ENCODE results near the gene F5. TPM values are rescaled to one million over a fixed set of nuclear protein-coding genes. Genes with fewer than 3 reads are reported as not detected.

Gene F5
- total RNA-seq, 1 experiment from 2014 or later, result 0.37 TPM

DNA sequence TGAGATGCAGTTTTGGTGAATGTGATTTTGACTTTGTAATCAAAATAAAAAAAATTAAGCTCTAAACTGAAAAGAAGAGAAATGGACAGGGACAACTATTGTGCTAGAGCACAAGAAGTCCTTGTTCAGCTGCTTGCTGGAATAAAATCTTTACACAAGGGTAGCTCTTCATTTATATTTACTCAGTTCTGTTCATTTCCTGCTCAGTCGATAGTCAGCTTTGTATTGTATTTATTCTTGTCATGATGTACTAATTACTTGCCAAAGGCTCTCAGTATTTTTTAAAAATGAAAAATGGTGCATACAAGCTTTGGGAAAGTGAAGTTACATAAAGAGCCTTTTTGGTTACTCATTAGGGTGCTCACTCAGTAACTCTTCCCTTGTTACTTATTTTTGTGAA lies 17.8 kb downstream of the F5 start:
- RAD21 ChIA-PET (ENCODE audit: low non-redundant PET in 1 of 2, low total read pairs in 2 of 2, uncharacterized antibody in 2 of 2, unreplicated experiment in 2 of 2), result no interaction called here
- no peak for ATAC-seq
- intact Hi-C loops (cut with micrococcal nuclease), result no loop called here

More for the DNA sequence above, 17.8 kb downstream of the F5 start:
- no peak for DNase-seq (ENCODE audit: low read depth, low spot score)
- H3K36me3 ChIP-seq (ENCODE audit: control insufficient read depth in 1 of 2, insufficient read depth in 2 of 2, low read length in 2 of 2), result no peaks in the 10 kb centered on the region
- H4K20me1 ChIP-seq (ENCODE audit: insufficient read depth), result no peaks in the 10 kb centered on the region
- no peak overlapping the region for H3K27ac ChIP-seq (ENCODE audit: low read depth, low read length)
- BruUV-seq (replicated peaks), result no TSS peak
- POLR2A ChIA-PET, result no interaction called here
- TF ChIP-seq ZNF274 (IDR thresholded peaks at IDR 0.05; ENCODE audit: low read depth, low read length), result no peak
- TF ChIP-seq EGR1 (IDR thresholded peaks at IDR 0.05; ENCODE audit: low read depth), result no peak
- TF ChIP-seq, protein P1, sequence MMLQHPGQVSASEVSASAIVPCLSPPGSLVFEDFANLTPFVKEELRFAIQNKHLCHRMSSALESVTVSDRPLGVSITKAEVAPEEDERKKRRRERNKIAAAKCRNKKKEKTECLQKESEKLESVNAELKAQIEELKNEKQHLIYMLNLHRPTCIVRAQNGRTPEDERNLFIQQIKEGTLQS (IDR thresholded peaks at IDR 0.05), result no peak
- no peak for TF ChIP-seq POLR2AphosphoS5 (IDR thresholded peaks at IDR 0.05; ENCODE audit: low read depth, low read length)
- no peak for TF ChIP-seq RAD21 (IDR thresholded peaks at IDR 0.05; ENCODE audit: low read depth)
- no peak for TF ChIP-seq JUND (IDR thresholded peaks at IDR 0.05)
- TF ChIP-seq, protein P2, sequence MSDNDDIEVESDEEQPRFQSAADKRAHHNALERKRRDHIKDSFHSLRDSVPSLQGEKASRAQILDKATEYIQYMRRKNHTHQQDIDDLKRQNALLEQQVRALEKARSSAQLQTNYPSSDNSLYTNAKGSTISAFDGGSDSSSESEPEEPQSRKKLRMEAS (IDR thresholded peaks at IDR 0.05), result no peak
- no peak for TF ChIP-seq TCF7L2 (IDR thresholded peaks at IDR 0.05; ENCODE audit: borderline replicate concordance, extremely low read depth, insufficient read depth, insufficient read length)
- no peak for TF ChIP-seq CBX3 (IDR thresholded peaks at IDR 0.05; ENCODE audit: low read depth)
- TF ChIP-seq ZFX (IDR thresholded peaks at IDR 0.05), result no peak
- TF ChIP-seq, protein P3, sequence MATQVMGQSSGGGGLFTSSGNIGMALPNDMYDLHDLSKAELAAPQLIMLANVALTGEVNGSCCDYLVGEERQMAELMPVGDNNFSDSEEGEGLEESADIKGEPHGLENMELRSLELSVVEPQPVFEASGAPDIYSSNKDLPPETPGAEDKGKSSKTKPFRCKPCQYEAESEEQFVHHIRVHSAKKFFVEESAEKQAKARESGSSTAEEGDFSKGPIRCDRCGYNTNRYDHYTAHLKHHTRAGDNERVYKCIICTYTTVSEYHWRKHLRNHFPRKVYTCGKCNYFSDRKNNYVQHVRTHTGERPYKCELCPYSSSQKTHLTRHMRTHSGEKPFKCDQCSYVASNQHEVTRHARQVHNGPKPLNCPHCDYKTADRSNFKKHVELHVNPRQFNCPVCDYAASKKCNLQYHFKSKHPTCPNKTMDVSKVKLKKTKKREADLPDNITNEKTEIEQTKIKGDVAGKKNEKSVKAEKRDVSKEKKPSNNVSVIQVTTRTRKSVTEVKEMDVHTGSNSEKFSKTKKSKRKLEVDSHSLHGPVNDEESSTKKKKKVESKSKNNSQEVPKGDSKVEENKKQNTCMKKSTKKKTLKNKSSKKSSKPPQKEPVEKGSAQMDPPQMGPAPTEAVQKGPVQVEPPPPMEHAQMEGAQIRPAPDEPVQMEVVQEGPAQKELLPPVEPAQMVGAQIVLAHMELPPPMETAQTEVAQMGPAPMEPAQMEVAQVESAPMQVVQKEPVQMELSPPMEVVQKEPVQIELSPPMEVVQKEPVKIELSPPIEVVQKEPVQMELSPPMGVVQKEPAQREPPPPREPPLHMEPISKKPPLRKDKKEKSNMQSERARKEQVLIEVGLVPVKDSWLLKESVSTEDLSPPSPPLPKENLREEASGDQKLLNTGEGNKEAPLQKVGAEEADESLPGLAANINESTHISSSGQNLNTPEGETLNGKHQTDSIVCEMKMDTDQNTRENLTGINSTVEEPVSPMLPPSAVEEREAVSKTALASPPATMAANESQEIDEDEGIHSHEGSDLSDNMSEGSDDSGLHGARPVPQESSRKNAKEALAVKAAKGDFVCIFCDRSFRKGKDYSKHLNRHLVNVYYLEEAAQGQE (IDR thresholded peaks at IDR 0.05; ENCODE audit: low read depth), result no peak
- TF ChIP-seq, protein P4, sequence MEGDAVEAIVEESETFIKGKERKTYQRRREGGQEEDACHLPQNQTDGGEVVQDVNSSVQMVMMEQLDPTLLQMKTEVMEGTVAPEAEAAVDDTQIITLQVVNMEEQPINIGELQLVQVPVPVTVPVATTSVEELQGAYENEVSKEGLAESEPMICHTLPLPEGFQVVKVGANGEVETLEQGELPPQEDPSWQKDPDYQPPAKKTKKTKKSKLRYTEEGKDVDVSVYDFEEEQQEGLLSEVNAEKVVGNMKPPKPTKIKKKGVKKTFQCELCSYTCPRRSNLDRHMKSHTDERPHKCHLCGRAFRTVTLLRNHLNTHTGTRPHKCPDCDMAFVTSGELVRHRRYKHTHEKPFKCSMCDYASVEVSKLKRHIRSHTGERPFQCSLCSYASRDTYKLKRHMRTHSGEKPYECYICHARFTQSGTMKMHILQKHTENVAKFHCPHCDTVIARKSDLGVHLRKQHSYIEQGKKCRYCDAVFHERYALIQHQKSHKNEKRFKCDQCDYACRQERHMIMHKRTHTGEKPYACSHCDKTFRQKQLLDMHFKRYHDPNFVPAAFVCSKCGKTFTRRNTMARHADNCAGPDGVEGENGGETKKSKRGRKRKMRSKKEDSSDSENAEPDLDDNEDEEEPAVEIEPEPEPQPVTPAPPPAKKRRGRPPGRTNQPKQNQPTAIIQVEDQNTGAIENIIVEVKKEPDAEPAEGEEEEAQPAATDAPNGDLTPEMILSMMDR (IDR thresholded peaks at IDR 0.05 in 2 of 3, conservative IDR thresholded peaks at IDR 0.05 in 1 of 3; ENCODE audit: borderline replicate concordance in 1 of 3, insufficient read depth in 1 of 3, low read depth in 2 of 3, low read length in 2 of 3), result no peak
- no peak for TF ChIP-seq YY1 (IDR thresholded peaks at IDR 0.05; ENCODE audit: extremely low read depth, insufficient replicate concordance, low read depth, low read length)
- TF ChIP-seq SP1 (IDR thresholded peaks at IDR 0.05; ENCODE audit: low read depth), result no peak
- TF ChIP-seq CEBPB (IDR thresholded peaks at IDR 0.05; ENCODE audit: low read depth), result no peak
- no peak for TF ChIP-seq SRF (IDR thresholded peaks at IDR 0.05; ENCODE audit: low read depth)
- TF ChIP-seq EZH2 (IDR thresholded peaks at IDR 0.05), result no peak
- TF ChIP-seq EZH2phosphoT487 (IDR thresholded peaks at IDR 0.05; ENCODE audit: borderline replicate concordance), result no peak
- H3K27me3 ChIP-seq (ENCODE audit: insufficient read depth, low read length), result no peaks in the 10 kb centered on the region
- no peak overlapping the region for H3K4me2 ChIP-seq (ENCODE audit: low read length)
- no peak overlapping the region for H3K9ac ChIP-seq (ENCODE audit: low read length)
- no peaks in the 10 kb centered on the region for H3K9me3 ChIP-seq (ENCODE audit: control insufficient read depth in 1 of 2, insufficient read depth in 1 of 2, low read depth in 1 of 2, low read length in 2 of 2)
- H2AFZ ChIP-seq (ENCODE audit: low read depth, low read length, poor library complexity, severe bottlenecking), result no peak overlapping the region
- CTCF ChIA-PET, result interaction anchor here (1.1 kb wide), 1 partner anchor 18 kb away, joined by 6 read pairs; the partner anchor contains the start of gene F5
- H3K4me3 ChIP-seq (replicated peaks in 1 of 2; ENCODE audit: low read depth in 1 of 2, low read length in 2 of 2), result no peak overlapping the region
- H3K79me2 ChIP-seq (ENCODE audit: insufficient read depth, low read length), result no peaks in the 10 kb centered on the region
- H3K9me2 ChIP-seq (ENCODE audit: insufficient read depth), result no peaks in the 10 kb centered on the region
- no peaks in the 10 kb centered on the region for H3K4me1 ChIP-seq (ENCODE audit: control insufficient read depth in 1 of 2, insufficient read depth in 2 of 2, low read length in 2 of 2)
